ENCODE results near the gene PDE11A. TPM values are rescaled to one million over a fixed set of nuclear protein-coding genes. Genes with fewer than 3 reads are reported as not detected.

Gene PDE11A
- total and polyA plus RNA-seq, 2 experiments from 2014 or later, result 0.08 to 0.73 TPM

DNA sequence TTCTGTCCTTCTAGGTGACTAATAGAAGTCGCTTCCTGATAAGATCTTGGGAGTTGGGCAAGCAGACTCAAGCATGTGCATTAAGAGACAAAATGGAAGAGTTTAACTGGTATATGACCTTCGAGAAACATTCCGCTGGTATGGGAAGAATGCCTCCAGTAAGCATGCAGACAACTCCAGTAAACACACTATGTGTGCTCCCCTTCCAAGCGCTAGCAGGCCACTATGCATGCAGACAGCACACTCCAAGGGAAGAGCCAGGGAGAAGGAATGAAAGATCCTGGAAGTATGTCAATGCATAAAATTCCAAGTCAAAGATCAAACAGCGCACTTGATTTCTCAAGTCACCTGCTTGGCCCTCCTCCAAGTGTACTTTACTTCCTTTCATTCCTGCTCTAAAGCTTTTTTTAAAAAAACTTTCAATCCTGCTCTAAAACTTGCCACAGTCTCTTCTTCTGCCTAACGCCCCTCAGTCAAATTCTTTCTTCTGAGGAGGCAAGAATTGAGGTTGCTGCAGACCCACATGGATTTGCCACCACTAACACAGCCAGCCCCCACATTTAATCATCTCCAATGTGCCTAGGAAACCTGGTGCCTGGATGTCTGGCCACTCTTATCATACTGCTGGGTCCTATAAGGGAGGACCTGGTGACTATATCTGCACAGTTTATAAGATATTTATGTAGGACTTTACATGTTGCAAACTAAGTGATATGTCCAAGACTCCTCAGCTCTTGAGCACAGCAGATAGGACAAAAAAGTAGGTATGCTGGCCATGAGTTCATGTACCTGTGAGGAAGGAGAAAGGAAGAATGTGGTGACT, 239.8 kb downstream of the PDE11A start (continued):
- TF ChIP-seq ZNF462 (CRISPR knock-in tag; IDR thresholded peaks at IDR 0.05) (no peak), NANOG (IDR thresholded peaks at IDR 0.05; ENCODE audit: borderline replicate concordance) (no peak)

DNA sequence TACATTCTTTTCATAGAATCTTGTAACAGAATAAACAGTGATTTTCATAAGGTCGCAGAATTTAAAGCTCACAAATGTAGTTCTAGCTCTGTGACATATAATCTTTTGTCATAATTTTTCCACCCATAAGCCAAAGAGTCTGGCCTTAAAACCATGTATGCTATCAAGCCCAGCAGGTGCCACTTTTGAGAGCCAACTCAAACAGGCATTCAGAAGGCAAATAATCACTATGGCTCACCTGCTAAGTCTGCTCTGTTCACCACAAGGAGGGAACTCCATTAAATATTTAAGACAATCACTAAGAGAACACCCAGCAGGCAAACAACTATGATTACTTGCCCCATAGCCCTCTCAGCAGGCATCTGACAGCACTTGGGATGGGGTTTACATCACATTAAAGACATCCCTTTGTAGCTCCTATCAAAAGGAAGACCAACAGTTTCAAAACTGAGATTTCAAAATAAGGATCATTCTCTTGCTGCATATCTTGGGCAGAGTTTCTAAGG, 241.6 kb downstream of the PDE11A start:
- Histone ChIP-seq H3K27ac (ENCODE audit: low read depth) (no peak overlapping the region), H3F3A (replicated peaks; ENCODE audit: low read depth) (no peaks in the 10 kb centered on the region), H3K36me3 (ENCODE audit: insufficient read depth) (no peaks in the 10 kb centered on the region), H3K9me2 (ENCODE audit: insufficient read depth) (no peaks in the 10 kb centered on the region), H4K20me1 (replicated peaks; ENCODE audit: insufficient read depth) (no peaks in the 10 kb centered on the region), H3K4me1 (ENCODE audit: insufficient read depth) (no peaks in the 10 kb centered on the region), H3K4me2 (no peak overlapping the region), H3K4me3 (no peak overlapping the region), H2AFZ (no peak overlapping the region), H3K27me3 (ENCODE audit: insufficient read depth) (no peaks in the 10 kb centered on the region), H3K79me2 (replicated peaks; ENCODE audit: insufficient read depth) (no peaks in the 10 kb centered on the region)
- no peak for DNase-seq (ENCODE audit: low spot score)
- Mint-ChIP-seq H3K9me3 (peaks cover 33% of the 10 kb centered on the region), H3K27me3 (ENCODE audit: insufficient read depth, low read depth, poor library complexity) (peaks cover 1% of the 10 kb centered on the region), H3K36me3 (ENCODE audit: low read depth) (peaks cover 15% of the 10 kb centered on the region), H3K27ac (no peak overlapping the region), H3K4me3 (no peak overlapping the region), H3K4me1 (no peaks in the 10 kb centered on the region; the same call in 2 of the 3 replicates)
- no peak for ATAC-seq
- TF ChIP-seq NANOG (IDR thresholded peaks at IDR 0.05; ENCODE audit: borderline replicate concordance), result no peak
- TF ChIP-seq EZH2phosphoT487 (IDR thresholded peaks at IDR 0.05; ENCODE audit: unreplicated experiment), result no peak
- TF ChIP-seq CREB1 (CRISPR knock-in tag; IDR thresholded peaks at IDR 0.05; ENCODE audit: low read depth), result no peak
- no peak for TF ChIP-seq ZNF462 (CRISPR knock-in tag; IDR thresholded peaks at IDR 0.05)
- TF ChIP-seq ZNF331 (CRISPR knock-in tag; IDR thresholded peaks at IDR 0.05; ENCODE audit: low read depth), result no peak
- no peak for TF ChIP-seq STAT1 (IDR thresholded peaks at IDR 0.05; ENCODE audit: unreplicated experiment)
